GM20431 (cell line): ENCODE measurements around the gene FBXW9.
"Not testable (repeated sequence)": the region's sequence is repeated elsewhere in the genome, so short reads cannot be mapped to it uniquely, and the experiment has no call there.

Experiments used
- in situ Hi-C: fragments of 300-500 bp; cut with MseI, MboI; formaldehyde crosslinking; loops from one replicate; pipeline ENCODE4 v1.15.0; 2020; ENCODE audit warnings: low sequenced_read_pairs; ENCODE audit not compliant: unreplicated experiment

Gene FBXW9

DNA sequence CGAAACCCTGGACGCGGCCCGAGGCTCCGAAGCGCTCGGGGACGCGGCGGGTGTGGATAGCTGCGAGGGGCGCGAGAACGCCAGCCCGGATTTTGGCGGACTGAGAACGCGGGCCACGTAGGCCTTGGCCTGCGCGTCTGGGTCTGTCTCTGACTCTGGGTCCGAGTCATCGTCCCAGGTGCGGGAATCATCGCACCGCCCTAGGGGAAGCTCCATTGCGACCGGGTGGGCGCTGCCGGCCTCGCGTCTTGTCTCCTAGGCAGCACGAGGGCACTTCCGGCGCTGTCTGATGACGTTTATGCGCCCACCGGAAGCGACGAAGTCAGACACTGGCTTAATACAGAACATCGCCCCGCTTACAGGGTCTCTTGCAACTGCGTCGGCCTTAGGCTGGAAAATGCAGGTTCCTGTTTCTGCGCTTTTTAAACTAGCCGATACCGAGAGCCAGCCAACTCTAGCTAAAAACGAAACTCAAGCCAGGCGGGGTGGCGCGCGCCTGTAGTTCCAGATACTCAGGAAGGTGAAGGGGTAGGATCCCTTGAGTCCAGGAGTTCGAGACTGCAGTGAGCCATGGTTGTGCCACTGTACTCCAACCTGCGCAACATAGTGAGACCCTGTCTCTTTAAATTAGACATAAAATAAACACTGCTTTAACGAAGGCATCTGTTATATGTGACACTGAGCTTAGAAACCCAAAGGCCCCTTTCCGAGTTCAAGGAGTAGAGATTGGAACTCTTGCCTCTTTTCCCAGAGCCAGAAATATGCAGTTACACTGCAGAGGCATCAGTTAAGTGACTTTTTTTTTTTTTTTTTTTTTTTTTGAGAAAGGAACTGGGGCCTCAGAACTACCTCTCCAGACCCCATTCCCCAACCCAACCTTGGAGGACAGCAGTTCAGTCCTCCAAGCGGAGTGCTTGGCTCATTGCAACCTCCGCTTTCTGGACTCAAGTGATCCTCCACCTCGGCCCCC lies at the start of gene FBXW9:
Gene FBXW9 (minus strand): TSS at position 266 of the 970 bp plus-strand sequence. CDS start 50 bp downstream, at position 216.
- in situ Hi-C loops = no loop called here

DNA sequence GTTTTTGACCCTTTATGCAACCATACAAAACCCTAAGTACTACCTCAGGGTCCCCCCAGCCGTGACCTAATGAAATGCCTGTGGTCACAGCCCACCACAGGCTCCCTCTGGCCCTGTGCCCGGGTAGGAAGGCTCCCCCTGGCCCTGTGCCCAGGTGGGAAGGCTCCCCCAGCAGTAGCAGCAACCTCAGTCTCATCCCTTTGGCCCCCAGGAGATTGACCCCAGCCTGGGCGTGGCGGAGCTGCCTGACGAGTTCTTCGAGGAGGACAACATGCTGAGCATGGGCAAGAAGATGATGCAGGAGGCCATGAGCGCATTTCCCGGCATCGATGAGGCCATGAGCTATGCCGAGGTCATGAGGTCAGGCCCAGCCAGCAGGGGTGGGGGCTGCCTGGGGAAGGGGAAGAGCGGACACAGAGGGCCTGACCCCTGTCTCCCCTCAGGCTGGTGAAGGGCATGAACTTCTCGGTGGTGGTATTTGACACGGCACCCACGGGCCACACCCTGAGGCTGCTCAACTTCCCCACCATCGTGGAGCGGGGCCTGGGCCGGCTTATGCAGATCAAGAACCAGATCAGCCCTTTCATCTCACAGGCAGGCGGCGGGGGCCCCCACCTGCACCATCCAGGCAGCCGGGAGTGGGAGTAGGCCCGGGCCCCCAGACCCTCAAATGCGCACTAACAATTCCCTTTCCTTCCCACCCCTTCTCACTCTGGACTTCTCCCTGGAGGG lies 48.9 kb upstream of the FBXW9 start:
- in situ Hi-C loops = no loop called here

- in situ Hi-C loops = no loop called here
These were observed 41.5 kb upstream of the FBXW9 start for GRCh38 chr19:12737835-12738351.

DNA sequence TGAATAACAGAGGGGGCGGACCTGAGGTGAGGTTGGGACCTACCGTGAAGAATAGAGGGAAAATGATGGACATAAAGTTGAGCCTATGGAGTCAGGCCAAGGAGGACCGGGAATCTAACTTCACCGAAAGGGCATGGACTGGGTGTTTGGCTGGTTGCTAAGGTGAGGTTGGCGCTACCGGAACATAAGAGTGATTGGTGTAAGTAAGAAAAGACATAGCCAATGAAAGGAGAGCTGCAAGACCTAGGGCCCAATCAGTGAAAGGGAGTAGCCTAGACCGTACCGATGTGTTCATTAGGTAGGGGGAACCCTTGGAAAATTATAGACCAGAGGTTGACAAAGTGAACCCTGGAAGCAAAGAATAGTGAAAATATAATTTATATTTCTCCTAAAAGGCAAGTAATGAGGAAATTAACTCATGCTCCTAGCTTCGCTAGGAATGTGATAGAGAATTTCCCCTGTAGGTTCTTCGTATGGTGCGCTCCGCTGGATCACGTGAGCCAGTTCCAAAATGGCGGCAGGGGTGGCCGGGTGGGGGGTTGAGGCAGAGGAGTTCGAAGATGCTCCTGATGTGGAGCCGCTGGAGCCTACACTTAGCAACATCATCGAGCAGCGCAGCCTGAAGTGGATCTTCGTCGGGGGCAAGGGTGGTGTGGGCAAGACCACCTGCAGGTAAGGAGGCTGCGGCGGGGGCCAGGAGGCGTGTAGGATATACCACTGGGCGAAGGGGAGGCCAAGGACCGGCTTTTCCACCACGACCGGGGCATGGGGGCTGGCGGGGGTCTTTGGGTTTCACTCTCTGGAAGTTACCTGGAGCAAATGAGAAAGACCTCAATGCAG lies 40.8 kb upstream of the FBXW9 start, which contains the start of gene GET3:
Gene GET3 (plus strand): TSS at position 503 of the 840 bp plus-strand sequence. CDS start 9 bp downstream, at position 512.
- in situ Hi-C loops = no loop called here

- in situ Hi-C loops = no loop called here
These were observed 37.2 kb upstream of the FBXW9 start for GRCh38 chr19:12733369-12734214.

DNA sequence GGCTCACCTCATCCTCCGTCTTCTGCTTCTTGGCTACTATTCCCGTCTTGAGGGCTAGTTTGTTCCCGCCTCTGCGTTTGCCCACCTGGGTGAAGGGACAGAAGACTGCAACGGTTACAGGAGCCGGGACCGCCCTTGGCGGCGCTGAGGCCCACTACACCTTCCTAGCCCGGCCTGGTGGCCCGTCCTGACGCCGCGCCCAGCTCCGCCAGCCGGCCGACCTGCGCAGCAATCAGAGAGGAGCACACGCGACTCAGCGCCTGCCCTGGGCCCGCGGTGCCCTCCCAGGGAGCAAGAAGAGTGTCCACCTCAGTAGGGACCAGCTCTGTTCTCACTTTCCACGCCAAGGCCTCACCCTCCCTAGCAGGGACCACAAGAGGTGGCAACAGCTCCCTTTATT lies 34.9 kb upstream of the FBXW9 start:
- in situ Hi-C loops = no loop called here

- in situ Hi-C loops = no loop called here
These were observed 33.6 kb upstream of the FBXW9 start for GRCh38 chr19:12730064-12730463.

GRCh38 chr19:12727745-12728433 lies 31.5 kb upstream of the FBXW9 start:
- in situ Hi-C loops = no loop called here

- in situ Hi-C loops = no loop called here
These were observed 30.5 kb upstream of the FBXW9 start for GRCh38 chr19:12726988-12727316.

DNA sequence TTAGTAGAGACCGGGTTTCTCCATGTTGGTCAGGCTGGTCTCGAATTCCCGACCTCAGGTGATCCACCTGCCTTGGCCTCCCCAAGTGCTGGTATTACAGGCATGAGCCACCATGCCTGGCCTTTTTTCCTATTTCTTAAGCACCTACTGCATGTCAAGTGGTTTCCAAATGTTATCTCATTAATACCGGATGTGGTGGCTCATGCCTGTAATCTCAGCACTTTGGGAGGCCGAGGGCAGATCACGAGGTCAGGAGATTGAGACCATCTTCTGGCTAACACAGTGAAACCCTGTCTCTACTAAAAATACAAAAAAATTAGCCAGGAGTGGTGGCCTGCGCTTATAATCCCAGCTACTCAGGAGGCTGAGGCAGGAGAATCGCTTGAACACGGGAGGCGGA lies 29.2 kb upstream of the FBXW9 start:
- in situ Hi-C loops = not testable (repeated sequence)

GRCh38 chr19:12723641-12724426 lies 27.4 kb upstream of the FBXW9 start, which contains the start of gene TNPO2:
Gene TNPO2, minus strand, starts transcription at chr19:12723932. Its CDS starts 2,955 bp downstream, at chr19:12720977.
- in situ Hi-C loops = no loop called here

GRCh38 chr19:12723381-12723640 lies 26.9 kb upstream of the FBXW9 start:
- in situ Hi-C loops = no loop called here

- in situ Hi-C loops = no loop called here
These were observed 26.3 kb upstream of the FBXW9 start for GRCh38 chr19:12722566-12723380.

- in situ Hi-C loops = no loop called here
These were observed 25.5 kb upstream of the FBXW9 start for GRCh38 chr19:12721656-12722565.

DNA sequence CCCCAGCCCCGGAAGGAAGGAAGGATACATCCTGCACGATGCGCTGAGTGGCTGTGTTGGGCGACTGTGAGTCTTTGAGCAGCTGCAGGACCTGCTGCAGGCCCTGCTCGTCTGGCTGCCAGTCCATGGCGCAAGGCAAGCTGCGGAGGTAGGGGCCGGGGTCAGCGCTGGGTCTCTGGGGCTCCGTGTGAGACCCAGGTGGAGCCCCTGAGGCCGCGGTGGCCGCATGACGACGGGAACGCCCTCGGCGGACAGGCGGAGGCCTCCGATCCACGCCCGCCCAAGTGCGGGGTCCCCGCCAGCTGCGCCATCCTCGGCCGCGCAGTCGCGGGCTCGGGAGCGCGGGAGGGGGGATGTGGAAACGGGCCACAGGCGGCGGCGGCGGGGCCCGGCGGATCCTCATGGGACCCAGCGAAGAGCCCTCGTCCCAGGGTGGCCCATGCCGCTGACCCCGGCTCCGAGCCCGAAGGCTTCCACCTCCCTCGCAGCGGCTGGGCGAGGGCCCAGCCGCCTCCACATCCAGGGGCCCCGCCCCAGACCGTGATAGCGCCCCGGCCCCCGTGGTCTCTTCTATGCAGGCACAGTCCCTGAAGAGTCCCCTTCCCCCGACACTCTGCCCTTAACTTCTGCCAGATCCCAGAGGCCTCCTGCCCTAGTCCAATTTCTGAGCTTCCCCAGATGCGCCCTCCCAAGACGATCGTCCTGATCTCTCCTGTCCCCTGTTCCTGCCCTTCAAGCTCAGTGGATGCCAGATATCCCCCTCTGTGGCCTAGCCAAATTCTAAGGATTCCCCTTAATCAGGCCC lies 24.6 kb upstream of the FBXW9 start:
- in situ Hi-C loops = no loop called here
